ENCODE measurements around the gene ITPK1.
"Not testable (repeated sequence)": the region's sequence is repeated elsewhere in the genome, so short reads cannot be mapped to it uniquely, and the experiment has no call there.

The ITPK1 gene

DNA sequence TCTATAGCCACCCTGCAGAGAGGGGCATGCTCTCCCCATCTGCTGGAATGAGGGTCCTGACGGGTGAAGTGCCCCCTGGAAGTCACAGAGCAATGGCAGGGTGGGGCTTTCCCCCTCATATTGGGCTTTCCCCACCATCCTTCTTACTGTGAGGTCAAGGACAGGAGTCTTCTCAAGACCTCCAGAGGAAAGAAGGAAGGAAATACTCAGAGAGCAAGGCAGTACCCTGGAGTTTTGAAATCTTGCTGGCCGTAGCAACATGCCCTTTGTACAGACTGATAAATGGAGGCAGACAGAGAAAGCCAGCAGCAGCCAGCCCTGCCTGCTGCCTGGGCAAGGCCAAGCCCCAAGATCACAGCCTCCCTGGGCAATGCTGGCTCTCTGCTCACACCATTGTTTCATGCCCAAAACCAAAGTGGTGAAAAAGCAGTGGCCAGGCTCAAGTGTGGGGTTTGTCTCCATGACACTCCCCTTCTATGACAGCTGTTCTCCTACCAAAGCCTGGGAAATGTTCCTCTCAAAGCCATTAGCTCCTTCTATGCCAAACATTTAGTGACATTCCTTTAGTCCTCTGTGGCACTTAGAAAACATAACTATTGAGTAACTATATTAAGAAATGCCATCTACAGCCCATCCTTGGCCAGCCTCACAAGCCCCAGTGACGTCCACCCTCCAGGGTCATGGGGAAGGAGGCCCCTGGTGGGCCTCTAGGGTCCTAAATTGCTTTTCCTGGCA is 13.2 kb upstream of the ITPK1 start:
- no peak for DNase-seq

DNA sequence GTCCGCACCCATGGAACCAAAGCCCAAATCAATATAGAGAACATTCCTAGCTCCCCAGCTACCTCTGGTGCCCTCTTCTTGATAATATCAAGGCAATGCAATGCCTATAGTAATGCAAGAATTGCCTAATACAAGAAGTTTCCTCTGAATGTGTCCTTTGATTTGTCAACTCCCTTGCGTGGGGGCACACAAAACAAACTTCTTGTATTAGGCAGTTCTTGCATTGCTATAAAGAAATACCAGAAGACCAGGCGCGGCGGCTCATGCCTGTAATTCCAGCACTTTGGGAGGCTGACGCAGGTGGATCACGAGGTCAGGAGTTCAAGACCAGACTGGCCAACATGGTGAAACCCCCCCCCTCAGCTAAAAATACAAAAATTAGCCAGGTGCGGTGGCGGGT is 10.4 kb upstream of the ITPK1 start:
- DNase-seq, result no peak

DNA sequence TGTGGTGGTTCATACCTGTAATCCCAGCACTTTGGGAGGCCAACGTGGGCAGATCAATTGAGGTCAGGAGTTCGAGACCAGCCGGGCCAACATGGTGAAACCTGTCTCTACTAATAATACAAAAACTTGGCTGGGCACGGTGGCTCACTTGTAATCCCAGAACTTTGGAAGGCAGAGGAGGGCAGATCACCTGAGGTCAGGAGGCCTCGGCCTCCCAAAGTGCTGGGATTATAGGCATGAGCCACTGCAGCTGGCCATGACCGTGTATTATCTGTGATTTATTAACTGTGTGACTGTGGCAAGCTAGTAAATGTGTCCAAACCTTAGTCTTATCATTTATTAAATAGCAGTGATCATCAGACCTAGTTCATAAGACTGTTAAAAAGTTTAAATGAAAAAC is 7.1 kb upstream of the ITPK1 start:
- DNase-seq, result no peak

DNA sequence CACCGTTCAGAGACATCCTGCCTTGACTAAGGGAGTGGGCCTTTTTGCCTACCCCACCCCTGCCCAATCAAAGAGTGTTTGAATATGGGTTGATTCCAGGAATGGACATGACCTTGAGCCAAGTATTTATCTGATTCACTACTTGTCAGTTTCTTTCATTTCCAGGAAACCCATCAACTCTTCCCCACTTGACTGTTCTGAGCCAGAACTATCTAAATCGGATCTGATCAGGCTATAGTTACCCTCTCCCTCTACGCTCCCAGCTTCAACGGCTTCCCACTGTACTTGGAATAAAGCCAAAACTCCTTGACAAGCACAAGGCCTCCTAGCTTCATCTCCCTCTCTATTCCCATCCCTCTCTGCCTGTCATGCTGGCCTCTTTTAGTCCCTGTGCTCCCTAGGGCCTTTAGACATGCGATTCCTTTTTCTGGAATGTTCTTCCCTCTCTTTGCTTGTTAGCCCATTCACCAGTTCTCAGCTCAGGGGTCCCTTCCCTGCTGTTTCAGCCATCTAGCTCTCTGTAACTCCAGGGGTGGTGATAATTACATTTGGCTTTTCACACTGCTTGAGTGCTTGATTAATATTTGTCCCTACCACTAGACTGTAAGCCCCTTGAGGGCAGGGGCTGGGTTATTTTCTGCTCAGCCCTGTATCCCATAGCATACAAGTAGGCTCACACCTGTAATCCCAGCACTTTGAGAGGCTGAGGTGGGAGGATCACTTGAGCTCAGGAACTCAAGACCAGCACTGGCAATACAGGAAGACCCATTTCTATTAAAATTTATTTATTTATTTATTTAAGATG is 5.5 kb upstream of the ITPK1 start:
- no peak for DNase-seq

DNA sequence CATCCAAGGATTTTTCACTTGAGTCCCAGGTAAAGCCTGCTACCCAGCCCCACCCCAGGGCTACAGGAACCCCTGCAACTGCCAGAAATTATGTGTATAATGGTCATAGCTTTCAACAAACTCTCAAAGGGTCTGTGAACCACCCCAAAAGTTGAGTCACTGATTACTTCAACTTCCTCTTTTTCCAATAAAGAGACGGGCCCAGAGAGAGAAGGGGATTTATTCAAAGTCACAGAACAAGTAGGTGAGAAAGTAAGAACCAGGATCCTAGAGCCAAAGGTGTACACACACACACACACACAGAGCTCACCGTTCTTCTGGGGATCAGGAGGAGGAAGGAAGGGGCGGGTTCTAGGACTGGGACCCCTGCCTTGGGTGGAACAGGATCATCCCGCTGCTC is 4.8 kb upstream of the ITPK1 start:
- DNase-seq, result no peak

DNA sequence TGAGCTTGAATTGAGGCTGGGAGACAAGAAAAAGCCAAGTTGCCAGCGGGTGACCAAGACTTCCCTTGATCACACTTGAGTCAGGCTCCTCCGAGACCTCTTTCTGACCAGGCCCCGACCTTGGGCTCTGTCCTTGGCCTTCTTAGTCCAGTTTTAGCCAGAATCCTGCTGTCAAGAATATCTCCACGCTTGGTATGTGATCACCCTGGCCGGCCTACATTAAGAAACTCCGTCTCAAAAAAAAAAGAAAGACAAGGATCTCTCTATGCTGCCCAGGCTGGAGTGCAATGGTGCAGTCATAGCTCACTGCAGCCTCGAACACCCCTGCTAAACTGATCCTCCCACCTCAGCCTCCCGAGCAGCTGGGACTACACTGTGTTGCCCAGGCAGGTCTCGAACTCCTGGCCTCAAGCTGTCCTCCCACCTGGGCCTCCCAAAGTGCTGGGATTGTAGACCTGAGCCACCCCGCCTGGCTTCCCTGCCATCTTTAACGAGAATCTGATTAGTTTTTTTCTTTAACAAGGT is 1.0 kb upstream of the ITPK1 start:
- DNase-seq, result no peak

DNA sequence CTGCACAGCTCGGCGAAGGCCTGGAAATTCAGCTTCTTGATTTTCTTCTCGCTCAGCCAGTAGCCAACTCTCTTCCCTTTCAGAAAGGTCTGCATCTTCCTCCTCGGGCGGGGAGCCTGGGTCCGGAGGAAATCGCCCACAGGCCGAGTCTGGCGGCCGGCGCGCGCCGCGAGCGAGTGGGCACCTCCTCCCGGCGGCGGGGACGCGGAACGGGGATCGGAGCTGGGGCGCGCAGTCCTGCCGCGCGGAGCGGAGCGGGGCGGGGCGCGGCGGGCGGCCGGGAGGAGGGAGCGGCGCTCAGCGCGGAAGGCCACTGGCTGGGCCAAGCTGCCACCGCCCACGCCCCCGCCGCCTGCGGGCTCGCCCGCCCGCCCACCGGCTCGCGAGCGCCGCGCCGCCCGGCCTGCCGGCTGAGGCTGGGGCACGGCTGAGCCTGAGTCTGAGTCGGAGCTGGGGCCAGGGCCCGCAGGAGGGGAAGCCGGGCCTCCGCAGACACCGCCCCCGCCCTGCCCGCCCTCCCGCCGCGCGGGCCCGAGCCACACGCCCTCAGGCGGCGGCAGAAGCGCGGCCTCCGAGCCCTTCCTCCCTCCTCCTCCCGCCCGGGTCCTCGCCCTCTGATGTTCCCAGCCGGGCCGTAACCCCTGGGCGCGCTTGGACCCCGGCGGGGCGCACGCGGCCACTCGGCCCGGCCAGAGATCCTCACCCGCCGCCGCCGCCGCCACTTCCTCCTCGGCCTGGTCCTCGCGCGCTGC is 480 bp downstream of the ITPK1 start:
- peak; percentile 75 for DNase-seq

DNA sequence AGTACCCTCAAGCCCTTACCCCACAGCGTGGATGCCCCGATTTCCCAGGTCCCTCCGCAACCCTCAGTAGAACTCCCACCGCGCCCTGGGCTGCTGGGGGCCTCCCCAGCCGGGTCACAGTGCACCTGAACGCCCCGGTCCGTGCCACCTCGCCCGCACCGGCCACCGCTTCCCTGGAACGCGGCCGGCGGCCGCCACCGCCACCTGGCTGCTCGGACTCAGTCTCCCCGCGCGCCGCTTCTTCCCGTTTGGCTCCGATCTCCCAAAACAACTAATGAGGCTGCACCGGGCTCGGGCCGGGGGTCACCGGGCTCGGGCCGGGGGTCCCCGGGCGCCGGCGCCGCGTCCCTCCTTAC is 1.0 kb downstream of the ITPK1 start:
- no peak for DNase-seq

DNA sequence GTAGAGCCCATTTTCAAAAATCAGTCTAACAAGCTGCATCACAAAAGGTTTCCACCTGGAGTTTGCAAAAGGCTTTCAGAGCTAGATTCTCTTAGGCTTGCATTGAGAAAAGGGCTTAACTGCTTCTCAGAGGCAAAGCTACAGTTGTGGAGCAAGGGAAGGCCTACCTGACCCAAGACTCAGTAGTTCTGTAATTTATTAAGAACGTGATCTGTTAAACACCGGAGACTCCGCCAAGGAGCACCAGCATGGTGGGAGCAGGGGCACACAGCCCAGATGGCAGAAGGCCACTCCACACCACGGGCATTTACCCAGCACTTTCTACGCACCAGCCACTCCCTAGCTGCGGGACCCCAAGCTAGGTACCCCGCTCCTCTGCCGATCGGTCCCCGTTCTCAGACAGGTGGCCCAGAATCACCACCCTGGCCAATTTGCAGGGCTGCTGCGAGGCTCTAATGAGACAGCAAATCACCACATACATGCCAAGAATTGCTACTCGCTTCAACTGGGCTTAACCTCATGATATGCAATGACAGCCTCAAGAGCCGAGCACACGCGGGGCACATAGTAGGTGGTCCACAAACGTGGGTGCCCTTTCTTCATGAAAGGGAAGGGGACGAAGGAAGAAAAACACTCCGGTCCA is 1.5 kb downstream of the ITPK1 start:
- DNase-seq, result no peak

DNA sequence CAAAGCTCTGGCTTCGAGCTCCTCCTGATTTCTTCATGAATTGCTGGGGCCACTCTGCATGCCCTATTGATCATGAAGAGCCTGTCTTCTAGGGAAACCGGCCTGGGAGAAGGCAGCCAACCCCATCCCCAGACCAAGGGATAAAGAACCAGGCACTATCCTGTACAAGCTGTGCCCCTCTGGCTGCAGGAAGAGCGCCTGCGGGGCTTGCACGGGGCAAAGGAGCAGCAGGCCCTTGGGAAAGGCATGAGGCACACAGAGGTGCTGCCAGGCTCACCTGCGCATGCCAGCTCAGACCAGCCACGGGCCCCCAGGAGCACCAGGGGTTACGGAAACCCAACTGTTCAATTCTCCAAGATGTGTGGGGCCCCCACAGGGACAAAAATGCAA is 2.1 kb downstream of the ITPK1 start:
- DNase-seq, result no peak

DNA sequence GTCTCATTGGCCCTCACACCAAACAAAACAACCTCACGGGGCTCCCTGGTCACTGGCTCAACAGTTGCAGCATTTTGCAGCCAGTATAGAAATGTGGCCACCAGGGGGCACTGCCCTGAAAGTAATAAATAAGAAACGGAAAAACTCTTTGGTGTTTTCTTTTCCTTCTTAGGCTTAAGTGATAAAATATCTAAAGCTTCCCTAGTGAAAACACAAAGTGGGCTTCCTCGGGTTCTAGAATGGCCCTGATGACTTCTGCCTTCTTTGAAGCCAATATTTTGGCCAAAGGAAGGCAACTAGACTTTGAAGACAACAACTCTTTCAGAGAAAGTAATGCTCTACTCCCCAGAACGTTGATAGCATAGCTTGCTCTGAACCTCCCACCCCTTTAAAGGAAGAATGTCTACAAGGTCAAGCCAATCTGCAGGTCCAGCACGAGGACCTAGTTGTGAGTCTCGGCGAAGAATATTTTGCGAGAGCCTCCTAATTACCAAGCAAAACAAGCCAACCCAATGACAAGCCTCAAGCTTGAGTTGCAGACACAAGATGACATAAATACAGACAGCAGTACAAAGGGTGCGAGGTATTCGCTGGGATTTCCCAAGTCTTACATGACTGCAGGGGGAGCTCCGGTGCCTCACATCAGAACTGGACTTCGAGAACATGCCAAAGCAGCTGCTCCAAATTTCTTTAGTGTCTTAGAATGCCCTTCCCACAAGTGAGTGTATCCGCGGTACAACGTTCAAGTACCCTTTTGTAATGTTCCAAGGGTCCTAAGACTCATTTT is 2.6 kb downstream of the ITPK1 start:
- peak; percentile 44 for DNase-seq

DNA sequence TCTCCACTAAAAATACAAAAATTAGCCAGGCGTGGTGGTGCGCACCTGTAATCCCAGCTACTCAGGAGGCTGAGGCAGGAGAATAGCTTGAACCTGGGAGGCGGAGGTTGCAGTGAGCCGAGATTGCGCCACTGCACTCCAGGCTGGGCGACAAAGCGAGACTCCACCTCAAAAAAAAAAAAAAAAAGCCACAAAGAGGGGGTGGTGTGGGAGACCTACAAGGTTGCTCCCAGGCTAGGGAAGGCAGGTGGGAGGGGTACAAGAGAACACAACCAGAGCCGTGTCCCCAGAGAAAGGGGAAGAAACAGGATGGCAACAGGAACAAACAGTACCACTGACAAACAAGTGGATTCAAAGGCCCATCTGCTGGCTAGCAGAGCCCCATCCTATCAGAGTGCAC is 4.2 kb downstream of the ITPK1 start:
- not testable (repeated sequence) for DNase-seq

DNA sequence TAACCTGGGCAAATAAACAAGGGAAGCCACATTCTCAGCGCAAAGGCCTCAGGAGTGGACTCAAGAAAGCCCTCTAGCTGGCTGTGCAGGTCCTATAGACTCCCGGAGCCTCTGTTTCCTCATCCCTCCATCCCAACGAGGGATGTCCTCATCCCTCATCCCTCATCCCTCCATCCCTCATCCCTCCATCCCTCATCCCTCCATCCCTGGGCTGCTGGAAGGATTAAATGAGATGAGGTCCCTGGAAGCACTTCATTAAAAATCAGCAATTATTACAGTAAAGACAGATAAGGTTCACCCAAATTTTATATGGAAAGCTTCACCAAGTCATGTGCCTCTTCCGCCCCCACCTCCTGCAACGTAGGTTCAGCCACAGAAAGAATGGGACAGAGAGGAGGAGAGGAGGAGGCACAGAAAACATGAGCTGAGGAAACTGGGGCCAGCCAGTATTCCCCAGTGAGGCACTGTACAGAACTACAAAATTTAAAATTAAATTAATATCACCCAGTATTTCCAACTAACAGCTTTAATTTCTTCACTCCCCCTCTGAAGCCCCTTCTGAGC is 4.8 kb downstream of the ITPK1 start:
- no peak for DNase-seq

DNA sequence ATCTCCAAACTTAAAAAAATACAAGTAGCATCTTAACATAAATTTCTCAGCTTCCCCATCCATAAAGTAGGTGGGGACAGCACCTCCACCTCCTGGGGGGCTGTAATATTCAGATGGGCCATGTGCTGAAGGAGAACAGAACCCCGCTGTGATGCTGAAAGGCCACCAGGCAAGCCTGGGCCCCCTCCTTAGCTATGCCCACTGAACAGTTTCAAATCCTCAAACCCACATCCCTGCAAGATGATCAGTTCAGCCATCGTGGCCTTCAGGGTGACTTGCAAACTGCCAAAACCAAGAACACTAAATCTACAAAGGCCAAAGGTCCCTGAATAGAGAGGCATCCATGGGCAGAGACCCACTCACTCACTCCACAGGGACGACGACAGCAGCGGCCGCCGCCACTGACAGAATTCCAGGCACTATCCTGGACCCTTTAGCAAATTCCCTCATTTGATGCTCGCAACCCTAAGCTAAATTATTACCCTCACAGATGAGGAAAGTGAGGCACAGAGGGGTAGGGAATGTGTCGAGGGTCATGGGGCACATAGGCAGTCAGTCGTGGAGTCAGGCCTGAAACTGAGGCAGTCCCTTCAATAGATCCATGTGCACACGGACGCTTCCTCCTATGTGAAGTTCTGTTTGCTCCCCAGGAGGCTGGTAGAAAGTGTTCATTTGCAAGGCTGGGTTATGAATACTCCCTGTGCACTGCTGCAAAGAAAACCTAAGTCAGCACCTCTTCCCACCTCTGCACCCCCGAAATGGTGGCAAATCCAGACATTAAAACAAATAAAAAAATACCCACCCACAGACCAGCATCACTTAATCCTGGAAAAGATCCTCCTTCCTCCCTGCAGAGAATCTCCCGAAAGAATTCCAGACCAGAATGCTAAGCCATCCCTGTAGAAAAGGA is 5.9 kb downstream of the ITPK1 start:
- DNase-seq, result no peak

DNA sequence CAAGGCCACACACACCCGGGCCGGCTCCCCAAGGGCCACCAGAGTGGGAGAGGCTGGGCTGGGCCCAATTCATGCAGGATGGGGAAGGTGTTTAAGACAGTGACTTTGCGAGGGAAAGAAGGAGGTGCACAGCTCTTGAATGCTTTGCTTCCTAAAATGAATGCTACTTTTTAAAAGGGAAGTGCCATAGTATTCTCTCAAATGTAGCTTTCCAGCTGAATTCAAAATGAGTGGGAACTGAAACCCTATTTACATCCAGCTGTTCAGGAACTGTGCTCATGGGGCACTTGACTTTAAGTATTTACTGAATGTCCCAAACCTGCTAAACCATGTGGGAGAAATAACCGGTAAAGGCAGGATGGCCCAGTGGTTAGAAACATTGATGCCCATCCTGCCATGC is 7.6 kb downstream of the ITPK1 start:
- no peak for DNase-seq

DNA sequence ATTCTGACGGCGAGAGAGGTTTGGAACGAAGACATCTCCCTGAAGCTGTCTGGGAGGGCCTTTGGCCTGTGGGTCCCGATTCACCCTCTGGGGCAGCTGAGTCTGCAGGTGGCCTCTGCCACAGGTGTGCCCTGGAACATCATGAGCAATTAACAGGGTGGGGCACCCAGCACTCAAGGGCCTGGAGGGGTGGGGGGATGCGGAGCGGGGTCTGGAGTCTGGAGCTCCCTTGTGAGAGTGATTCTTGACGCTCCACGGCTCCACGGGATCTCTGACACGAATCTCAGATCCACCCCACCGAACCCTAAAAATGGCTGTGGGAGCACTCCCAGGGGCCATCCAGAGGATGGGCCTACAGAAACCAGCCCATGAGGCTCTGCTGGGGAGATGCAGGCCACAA is 8.3 kb downstream of the ITPK1 start:
- no peak for DNase-seq

DNA sequence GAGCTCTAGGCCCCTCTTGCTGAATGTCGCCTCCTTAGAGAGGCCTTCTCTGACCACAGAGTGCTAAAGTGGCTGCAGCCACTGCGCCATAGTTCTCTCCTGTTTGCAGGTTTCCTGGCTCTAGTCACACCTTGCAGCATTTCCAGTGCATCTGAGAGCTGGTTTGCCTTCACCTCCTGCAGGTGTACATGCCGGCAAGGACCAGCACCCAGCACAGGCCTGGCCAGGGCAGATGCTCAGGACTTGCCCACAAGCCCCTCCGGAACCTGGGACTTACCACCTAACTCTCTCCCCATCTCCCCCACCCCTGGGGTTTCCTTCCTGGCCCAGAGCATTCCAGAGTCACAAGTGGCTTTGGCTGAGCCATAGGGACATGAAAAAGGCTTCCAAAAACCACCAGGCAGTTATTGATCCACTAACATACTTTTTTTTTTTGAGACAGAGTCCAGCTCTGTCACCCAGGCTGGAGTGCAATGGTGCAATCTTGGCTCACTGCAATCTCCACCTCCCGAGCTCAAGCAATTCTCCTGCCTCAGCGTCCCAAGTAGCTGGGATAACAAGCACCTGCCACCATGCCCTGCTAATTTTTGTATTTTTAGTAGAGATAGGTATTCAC is 9.1 kb downstream of the ITPK1 start:
- no peak for DNase-seq

DNA sequence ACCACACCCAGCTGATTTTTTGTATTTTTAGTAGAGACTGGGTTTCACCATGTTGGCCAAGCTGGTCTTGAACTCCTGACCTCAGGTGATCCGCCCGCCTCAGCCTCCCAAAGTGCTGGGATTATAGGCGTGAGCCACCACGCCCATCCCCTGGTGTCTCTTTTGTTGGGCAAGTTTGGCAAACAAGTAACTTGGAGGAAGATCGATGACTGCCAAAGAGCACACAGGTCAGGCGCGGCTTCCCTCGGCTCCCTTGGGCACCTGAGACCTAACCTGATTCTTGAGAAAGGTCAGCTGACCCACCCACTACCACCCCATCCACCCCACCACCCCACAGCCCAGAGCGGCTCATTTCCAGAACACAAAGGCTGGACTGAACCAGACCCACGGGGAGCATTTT is 9.9 kb downstream of the ITPK1 start:
- DNase-seq, result not testable (repeated sequence)

DNA sequence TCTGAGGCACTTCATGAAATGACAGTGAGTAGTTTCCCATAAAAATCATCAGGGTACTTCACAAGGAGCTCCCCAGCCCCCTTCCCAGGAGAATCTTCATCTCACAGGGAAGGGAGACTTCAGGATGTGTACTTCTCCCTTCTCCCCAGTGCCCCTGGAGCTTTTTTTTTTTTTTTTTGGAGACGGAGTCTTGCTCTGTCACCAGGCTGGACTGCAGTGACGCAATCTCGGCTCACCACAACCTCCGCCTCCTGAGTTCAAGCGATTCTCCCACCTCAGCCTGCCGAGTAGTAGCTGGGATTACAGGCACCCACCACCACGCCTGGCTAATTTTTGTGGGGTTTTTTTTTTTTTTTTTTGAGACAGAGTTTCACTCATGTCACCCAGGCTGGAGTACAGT is 10.4 kb downstream of the ITPK1 start:
- DNase-seq, result no peak

DNA sequence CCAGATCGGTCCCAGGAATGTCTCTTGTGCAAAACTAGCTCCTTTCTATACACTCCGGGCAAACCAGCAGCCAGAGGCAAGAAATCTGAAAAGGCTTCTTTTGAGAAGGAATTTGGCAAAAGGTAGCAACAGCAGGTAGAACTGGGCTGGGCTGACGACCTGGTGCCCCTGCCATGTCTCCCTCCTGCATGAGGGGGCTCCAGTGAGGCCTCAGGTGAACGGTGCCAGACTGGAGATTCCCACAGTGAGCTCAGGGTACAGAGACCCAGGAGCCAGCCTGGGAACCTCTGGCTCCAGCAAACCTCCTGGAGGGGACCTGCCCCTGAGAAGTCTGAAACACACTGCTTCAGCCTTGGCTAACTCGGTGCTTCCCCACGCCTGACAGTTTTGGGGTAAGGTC is 10.8 kb downstream of the ITPK1 start:
- DNase-seq, result no peak
